COLO668 (cell line): Measurements from ENCODE around the gene CADPS2.

ENCODE experiments used
- DNase-seq: peaks from one replicate; lab custom pipeline; 2025; ENCODE audit not compliant: unreplicated experiment; lab: John Stamatoyannopoulos, UW

The CADPS2 gene

GRCh38 chr7:122770686-122771335 is 115.4 kb downstream of the CADPS2 start:
- no peak for DNase-seq

GRCh38 chr7:122768827-122769226 is 117.4 kb downstream of the CADPS2 start:
- DNase-seq: no peak

GRCh38 chr7:122767339-122767738 is 118.9 kb downstream of the CADPS2 start:
- DNase-seq: no peak

GRCh38 chr7:122766593-122766992 is 119.7 kb downstream of the CADPS2 start:
- DNase-seq: no peak

GRCh38 chr7:122764902-122765301 is 121.4 kb downstream of the CADPS2 start:
- DNase-seq: no peak

- DNase-seq: no peak
Measured at GRCh38 chr7:122764020-122764419, 122.2 kb downstream of the CADPS2 start.

- no peak for DNase-seq
Measured at GRCh38 chr7:122762071-122762470, 124.2 kb downstream of the CADPS2 start.

GRCh38 chr7:122758501-122758900 is 127.8 kb downstream of the CADPS2 start:
- DNase-seq: no peak

- DNase-seq: no peak
Measured at GRCh38 chr7:122756860-122757259, 129.4 kb downstream of the CADPS2 start.

GRCh38 chr7:122755696-122756095 is 130.6 kb downstream of the CADPS2 start:
- no peak for DNase-seq

- DNase-seq: no peak
Measured at GRCh38 chr7:122752583-122752982, 133.7 kb downstream of the CADPS2 start.

- DNase-seq: no peak
Measured at GRCh38 chr7:122750389-122750788, 135.9 kb downstream of the CADPS2 start.

GRCh38 chr7:122748195-122748594 is 138.1 kb downstream of the CADPS2 start:
- DNase-seq: no peak

- DNase-seq: no peak
Measured at GRCh38 chr7:122746948-122747347, 139.3 kb downstream of the CADPS2 start.

GRCh38 chr7:122743211-122743610 is 143.0 kb downstream of the CADPS2 start:
- no peak for DNase-seq

GRCh38 chr7:122738947-122739346 is 147.3 kb downstream of the CADPS2 start:
- no peak for DNase-seq

GRCh38 chr7:122736183-122736582 is 150.1 kb downstream of the CADPS2 start:
- no peak for DNase-seq

GRCh38 chr7:122727759-122728158 is 158.5 kb downstream of the CADPS2 start:
- no peak for DNase-seq

- DNase-seq: no peak
Measured at GRCh38 chr7:122727354-122727753, 158.9 kb downstream of the CADPS2 start.

GRCh38 chr7:122726881-122727280 is 159.4 kb downstream of the CADPS2 start:
- DNase-seq: no peak

- DNase-seq: no peak
Measured at GRCh38 chr7:122724366-122724765, 161.9 kb downstream of the CADPS2 start.

- DNase-seq: no peak
Measured at GRCh38 chr7:122719010-122719578, 167.2 kb downstream of the CADPS2 start.
